ENCODE data around the gene MMP25.
"Not testable (repeated sequence)": the region's sequence is repeated elsewhere in the genome, so short reads cannot be mapped to it uniquely, and the experiment has no call there.

MMP25 gene

GRCh38 chr16:3030222-3031212, 15.8 kb upstream of the MMP25 start:
- DNase-seq: no peak

GRCh38 chr16:3032624-3033023, 13.7 kb upstream of the MMP25 start:
- DNase-seq: no peak

GRCh38 chr16:3035289-3035971, 10.9 kb upstream of the MMP25 start:
- DNase-seq: no peak

- no peak for DNase-seq
Observed at GRCh38 chr16:3035972-3036725, 10.2 kb upstream of the MMP25 start.

- DNase-seq: no peak
Observed at GRCh38 chr16:3036726-3037315, 9.5 kb upstream of the MMP25 start, which contains the start of gene BICDL2. TSS of gene BICDL2 (minus strand) at chr16:3036944. CDS start at chr16:3035496, 1,448 bp downstream.

- no peak for DNase-seq
Observed at GRCh38 chr16:3038256-3038655, 8.1 kb upstream of the MMP25 start.

- no peak for DNase-seq
Observed at GRCh38 chr16:3038896-3039295, 7.5 kb upstream of the MMP25 start.

- DNase-seq: no peak
Observed at GRCh38 chr16:3042376-3042775, 4.0 kb upstream of the MMP25 start.

- no peak for DNase-seq
Observed at GRCh38 chr16:3044708-3045107, 1.7 kb upstream of the MMP25 start.

- DNase-seq: no peak
Observed at GRCh38 chr16:3046641-3047386, 453 bp downstream of the MMP25 start.

- no peak for DNase-seq
Observed at GRCh38 chr16:3047387-3047720, 993 bp downstream of the MMP25 start.

GRCh38 chr16:3049921-3050481, 3.6 kb downstream of the MMP25 start:
- DNase-seq: no peak

GRCh38 chr16:3050487-3050886, 4.1 kb downstream of the MMP25 start:
- DNase-seq: no peak

- DNase-seq: no peak
Observed at GRCh38 chr16:3051009-3051408, 4.6 kb downstream of the MMP25 start.

- DNase-seq: no peak
Observed at GRCh38 chr16:3051494-3051893, 5.1 kb downstream of the MMP25 start.

GRCh38 chr16:3052571-3053329, 6.4 kb downstream of the MMP25 start:
- not testable (repeated sequence) for DNase-seq

- DNase-seq: not testable (repeated sequence)
Observed at GRCh38 chr16:3053330-3053710, 7.0 kb downstream of the MMP25 start.

- no peak for DNase-seq
Observed at GRCh38 chr16:3054965-3055733, 8.8 kb downstream of the MMP25 start.

GRCh38 chr16:3055734-3056115, 9.4 kb downstream of the MMP25 start:
- not testable (repeated sequence) for DNase-seq
